HEK293 (cell line): Measurements from ENCODE around the gene BAZ2B.

ENCODE experiments used
- CTCF ChIP-seq: fragments of 450-650 bp; formaldehyde crosslinking; IDR thresholded peaks from 2 replicates; pipeline ENCODE4 v1.5.1; 2016; ENCODE audit warnings: missing biosample characterization, missing genetic modification characterization
- TCF7L2 ChIP-seq: IDR thresholded peaks from 2 replicates; pipeline ENCODE4 v1.6.1; 2011; ENCODE audit warnings: low read depth, mild to moderate bottlenecking, inconsistent platforms, low read length, moderate library complexity, borderline replicate concordance
- ZBTB49 ChIP-seq: fragments of 450-650 bp; formaldehyde crosslinking; IDR thresholded peaks from 2 replicates; pipeline ENCODE4 v1.5.1; 2016; ENCODE audit warnings: missing biosample characterization, missing genetic modification characterization, low read depth
- ZFP37 ChIP-seq: fragments of 450-650 bp; formaldehyde crosslinking; IDR thresholded peaks from 2 replicates; pipeline ENCODE4 v1.5.1; 2016; ENCODE audit warnings: missing biosample characterization, missing genetic modification characterization
- ZNF248 ChIP-seq: fragments of 450-650 bp; formaldehyde crosslinking; IDR thresholded peaks from 2 replicates; pipeline ENCODE4 v1.5.1; 2017; ENCODE audit warnings: missing biosample characterization, missing genetic modification characterization

GRCh38 chr2:159497256-159497655 is 119.1 kb downstream of the BAZ2B start:
- TF ChIP-seq CTCF (tag by site-specific recombination) (no peak), ZNF248 (tag by site-specific recombination) (no peak), TCF7L2 (no peak), ZFP37 (tag by site-specific recombination) (no peak), ZBTB49 (tag by site-specific recombination) (no peak)
